Measurements from ENCODE around the gene USP32.

GRCh38 chr17:60352569-60352968, 39.4 kb downstream of the USP32 start:
- TF ChIP-seq CTCF (IDR thresholded peaks at IDR 0.05; ENCODE audit: extremely low read depth in 1 of 2, insufficient read depth in 1 of 2, low read depth in 1 of 2, low read length in 2 of 2) (no peak), EZH2 (IDR thresholded peaks at IDR 0.05; ENCODE audit: borderline replicate concordance, low read depth, low read length, severe bottlenecking) (no peak), POLR2AphosphoS5 (IDR thresholded peaks at IDR 0.05; ENCODE audit: insufficient read depth, low read depth, low read length) (no peak), JUN (IDR thresholded peaks at IDR 0.05; ENCODE audit: borderline replicate concordance, insufficient read depth, insufficient read length, low read depth) (no peak), MYC (IDR thresholded peaks at IDR 0.05; ENCODE audit: low read depth, low read length) (no peak), POLR2A (IDR thresholded peaks at IDR 0.05; ENCODE audit: low read depth, low read length) (no peak), MAX (IDR thresholded peaks at IDR 0.05; ENCODE audit: insufficient read depth, insufficient read length) (no peak), FOS (IDR thresholded peaks at IDR 0.05; ENCODE audit: borderline replicate concordance, insufficient read depth, low read length) (no peak)

All from endothelial cell of umbilical vein (primary cell).